Occipital lobe (tissue), 1 donor: Measurements from ENCODE around the gene CCDC160. TPM values are rescaled to one million over a fixed set of nuclear protein-coding genes. Genes with fewer than 3 reads are reported as not detected.

Source experiments
- total RNA-seq: library from RNA; depleted of rRNA; stranded (reverse); fragments of >200 nt; gene quantifications from one replicate; pipeline ENCODE4 v1.2.3, GENCODE V29; 2014

The CCDC160 gene
- total RNA-seq, 1 donor from 2014 or later = 1.1 TPM

Other genes starting within 250 kb of the CCDC160 start
- 89.5 TPM for gene PHF6, start 136.1 kb downstream of the CCDC160 start, total RNA-seq
- 30.7 TPM for gene HPRT1, start 223.0 kb downstream of the CCDC160 start, total RNA-seq